GM19438 (cell line): ENCODE data around the gene RELN.

Experiments
- ATAC-seq: cut with Tn5 transposase; IDR thresholded peaks from one replicate; pipeline ENCODE4 v1.9.1; 2021; ENCODE audit warnings: low read depth; ENCODE audit not compliant: unreplicated experiment

The RELN gene

GRCh38 chr7:103694304-103694703 lies 295.2 kb downstream of the RELN start:
- ATAC-seq, result no peak

- ATAC-seq, result no peak
Observed at GRCh38 chr7:103691291-103691690, 298.2 kb downstream of the RELN start.

GRCh38 chr7:103690242-103690974 lies 299.1 kb downstream of the RELN start:
- ATAC-seq, result no peak

- ATAC-seq, result no peak
Observed at GRCh38 chr7:103689255-103689654, 300.2 kb downstream of the RELN start.

GRCh38 chr7:103687951-103688350 lies 301.5 kb downstream of the RELN start:
- ATAC-seq, result no peak

GRCh38 chr7:103687272-103687671 lies 302.2 kb downstream of the RELN start:
- no peak for ATAC-seq

GRCh38 chr7:103686763-103687162 lies 302.7 kb downstream of the RELN start:
- no peak for ATAC-seq

- ATAC-seq, result no peak
Observed at GRCh38 chr7:103686064-103686463, 303.4 kb downstream of the RELN start.

- no peak for ATAC-seq
Observed at GRCh38 chr7:103685646-103686045, 303.8 kb downstream of the RELN start.

- ATAC-seq, result no peak
Observed at GRCh38 chr7:103683348-103683747, 306.1 kb downstream of the RELN start.

GRCh38 chr7:103680161-103681144 lies 309.0 kb downstream of the RELN start:
- ATAC-seq, result no peak

- no peak for ATAC-seq
Observed at GRCh38 chr7:103679151-103680132, 310.0 kb downstream of the RELN start.

GRCh38 chr7:103668279-103668941 lies 321.0 kb downstream of the RELN start:
- no peak for ATAC-seq

GRCh38 chr7:103666326-103666725 lies 323.1 kb downstream of the RELN start:
- ATAC-seq, result no peak

- ATAC-seq, result no peak
Observed at GRCh38 chr7:103664577-103664976, 324.9 kb downstream of the RELN start.

GRCh38 chr7:103660455-103661371 lies 328.7 kb downstream of the RELN start:
- no peak for ATAC-seq

- ATAC-seq, result no peak
Observed at GRCh38 chr7:103658055-103659005, 331.1 kb downstream of the RELN start.

- ATAC-seq, result no peak
Observed at GRCh38 chr7:103657474-103657894, 332.0 kb downstream of the RELN start.
